ENCODE results near the gene TIGD1. TPM values are rescaled to one million over a fixed set of nuclear protein-coding genes. Genes with fewer than 3 reads are reported as not detected.

Gene TIGD1
- total and polyA plus RNA-seq, 9 donors, result 4.3 to 9.7 (median 7.4) TPM

DNA sequence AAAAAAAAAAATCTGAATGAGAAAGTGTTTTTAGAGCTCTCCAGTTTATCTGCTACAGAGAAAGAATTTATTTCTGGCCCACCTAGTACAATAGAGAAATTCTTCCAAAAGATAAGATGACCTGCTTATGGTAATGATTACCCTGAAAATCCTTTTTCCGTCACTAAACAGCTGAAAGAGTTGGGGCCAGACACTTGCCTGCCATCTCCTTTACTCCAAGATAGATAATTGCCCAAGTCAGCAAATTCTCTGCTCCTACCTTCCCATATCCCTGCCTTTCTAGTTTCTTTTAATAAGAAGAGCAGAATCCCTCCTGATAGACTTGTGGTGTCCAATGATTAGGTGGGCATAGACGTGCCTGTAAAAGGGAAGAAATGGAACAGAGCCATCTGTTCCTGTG is 28.3 kb upstream of the TIGD1 start:
- H3K27ac ChIP-seq, result no peak overlapping the region
- H3K4me1 ChIP-seq (ENCODE audit: insufficient read depth), result no peaks in the 10 kb centered on the region
- no peaks in the 10 kb centered on the region for H3K36me3 ChIP-seq
- DNase-seq, result no peak
- intact Hi-C loops (cut with DNase I), result no loop called here
- H3K4me3 ChIP-seq, result no peak overlapping the region
- H3K9me3 ChIP-seq, result no peaks in the 10 kb centered on the region
- TF ChIP-seq POLR2A (IDR thresholded peaks at IDR 0.05) (no peak), EP300 (IDR thresholded peaks at IDR 0.05) (no peak)
- TF ChIP-seq, protein P1, sequence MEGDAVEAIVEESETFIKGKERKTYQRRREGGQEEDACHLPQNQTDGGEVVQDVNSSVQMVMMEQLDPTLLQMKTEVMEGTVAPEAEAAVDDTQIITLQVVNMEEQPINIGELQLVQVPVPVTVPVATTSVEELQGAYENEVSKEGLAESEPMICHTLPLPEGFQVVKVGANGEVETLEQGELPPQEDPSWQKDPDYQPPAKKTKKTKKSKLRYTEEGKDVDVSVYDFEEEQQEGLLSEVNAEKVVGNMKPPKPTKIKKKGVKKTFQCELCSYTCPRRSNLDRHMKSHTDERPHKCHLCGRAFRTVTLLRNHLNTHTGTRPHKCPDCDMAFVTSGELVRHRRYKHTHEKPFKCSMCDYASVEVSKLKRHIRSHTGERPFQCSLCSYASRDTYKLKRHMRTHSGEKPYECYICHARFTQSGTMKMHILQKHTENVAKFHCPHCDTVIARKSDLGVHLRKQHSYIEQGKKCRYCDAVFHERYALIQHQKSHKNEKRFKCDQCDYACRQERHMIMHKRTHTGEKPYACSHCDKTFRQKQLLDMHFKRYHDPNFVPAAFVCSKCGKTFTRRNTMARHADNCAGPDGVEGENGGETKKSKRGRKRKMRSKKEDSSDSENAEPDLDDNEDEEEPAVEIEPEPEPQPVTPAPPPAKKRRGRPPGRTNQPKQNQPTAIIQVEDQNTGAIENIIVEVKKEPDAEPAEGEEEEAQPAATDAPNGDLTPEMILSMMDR (IDR thresholded peaks at IDR 0.05), result no peak
- WGBS, 3 donors, result 89% methylated on average over 2 of the region's 2 CpGs
- H3K27me3 ChIP-seq, result no peaks in the 10 kb centered on the region

DNA sequence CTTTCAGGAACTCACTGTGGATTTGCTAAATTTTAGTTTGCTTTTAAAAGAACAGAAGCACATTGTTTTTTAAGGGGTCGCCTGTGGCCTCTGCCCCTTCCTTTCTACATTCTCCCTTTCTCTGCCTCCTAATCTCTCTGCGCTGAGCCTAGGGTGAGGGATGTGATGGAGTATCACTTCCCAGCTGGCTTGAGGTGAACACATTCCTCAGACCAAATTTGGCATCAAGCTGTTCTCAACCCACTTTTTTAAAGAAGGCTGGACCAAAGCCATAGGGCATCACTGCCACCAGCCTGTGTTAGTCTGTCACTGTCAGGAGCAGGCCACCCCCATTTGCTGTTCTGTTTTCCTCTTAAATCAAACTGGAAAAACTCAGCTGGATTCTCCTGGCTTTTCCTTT is 27.5 kb upstream of the TIGD1 start:
- TF ChIP-seq POLR2A (IDR thresholded peaks at IDR 0.05) (no peak), EP300 (IDR thresholded peaks at IDR 0.05) (no peak)
- TF ChIP-seq, protein P1 (IDR thresholded peaks at IDR 0.05), result no peak
- H3K36me3 ChIP-seq, result no peaks in the 10 kb centered on the region
- no peaks in the 10 kb centered on the region for H3K4me1 ChIP-seq (ENCODE audit: insufficient read depth)
- intact Hi-C loops (cut with DNase I), result no loop called here
- no peak overlapping the region for H3K4me3 ChIP-seq
- 93 to 95% (median 95%) methylated on average over 2 of the region's 2 CpGs for WGBS, 3 donors
- no peaks in the 10 kb centered on the region for H3K9me3 ChIP-seq
- no peak for DNase-seq
- H3K27me3 ChIP-seq, result no peaks in the 10 kb centered on the region
- no peak overlapping the region for H3K27ac ChIP-seq

DNA sequence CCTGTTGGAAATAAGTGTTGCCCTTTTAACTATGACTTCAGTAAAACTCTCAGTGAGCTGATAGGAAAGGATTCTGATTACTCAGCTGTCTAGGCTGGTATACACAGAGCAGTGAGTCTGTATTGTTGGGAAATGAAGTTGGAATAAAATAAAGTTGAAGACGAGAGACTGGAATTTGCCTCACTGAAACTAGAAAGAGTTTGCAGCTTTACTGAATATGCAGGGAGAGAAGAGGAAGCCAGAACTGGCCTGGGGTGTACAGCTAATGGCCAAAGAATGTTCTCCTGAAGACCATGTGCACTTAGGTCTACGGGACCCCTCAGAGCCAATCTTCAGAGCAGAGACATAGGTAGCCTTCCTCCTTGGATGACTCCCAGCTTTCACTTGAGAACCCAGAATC is 26.6 kb upstream of the TIGD1 start:
- 65 to 89% (median 83%) methylated on average over 2 of the region's 2 CpGs for WGBS, 3 donors
- Histone ChIP-seq H3K27ac (no peak overlapping the region), H3K4me1 (ENCODE audit: insufficient read depth) (no peaks in the 10 kb centered on the region), H3K27me3 (no peaks in the 10 kb centered on the region), H3K36me3 (no peaks in the 10 kb centered on the region), H3K9me3 (no peaks in the 10 kb centered on the region), H3K4me3 (no peak overlapping the region)
- no peak for DNase-seq
- no peak for TF ChIP-seq EP300 (IDR thresholded peaks at IDR 0.05)
- no peak for TF ChIP-seq POLR2A (IDR thresholded peaks at IDR 0.05)
- TF ChIP-seq, protein P1 (IDR thresholded peaks at IDR 0.05), result no peak
- intact Hi-C loops (cut with DNase I), result no loop called here

DNA sequence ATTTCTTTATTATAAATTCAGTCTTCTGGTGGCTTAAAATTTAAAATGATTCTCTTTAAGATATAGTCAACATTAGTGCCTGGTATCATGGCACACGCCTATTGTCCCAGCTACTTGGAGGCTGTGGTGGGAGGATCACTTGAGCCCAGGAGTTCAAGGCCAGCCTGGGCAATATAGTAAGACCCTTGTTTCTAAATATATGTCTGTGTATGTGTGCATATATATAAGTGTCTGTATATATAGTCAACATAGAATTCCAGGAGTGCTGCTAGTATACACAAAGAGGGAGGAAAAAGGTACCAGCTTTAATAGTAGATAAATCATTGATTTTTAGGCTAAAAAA is 25.0 kb upstream of the TIGD1 start:
- intact Hi-C loops (cut with DNase I), result no loop called here
- H3K9me3 ChIP-seq, result no peaks in the 10 kb centered on the region
- TF ChIP-seq EP300 (IDR thresholded peaks at IDR 0.05), result no peak
- no peak overlapping the region for H3K4me3 ChIP-seq
- 88 to 97% (median 95%) methylated on average over 1 of the region's 1 CpG for WGBS, 3 donors
- no peaks in the 10 kb centered on the region for H3K4me1 ChIP-seq (ENCODE audit: insufficient read depth)
- H3K27me3 ChIP-seq, result no peaks in the 10 kb centered on the region
- DNase-seq, result no peak
- H3K36me3 ChIP-seq, result no peaks in the 10 kb centered on the region
- H3K27ac ChIP-seq, result no peak overlapping the region

DNA sequence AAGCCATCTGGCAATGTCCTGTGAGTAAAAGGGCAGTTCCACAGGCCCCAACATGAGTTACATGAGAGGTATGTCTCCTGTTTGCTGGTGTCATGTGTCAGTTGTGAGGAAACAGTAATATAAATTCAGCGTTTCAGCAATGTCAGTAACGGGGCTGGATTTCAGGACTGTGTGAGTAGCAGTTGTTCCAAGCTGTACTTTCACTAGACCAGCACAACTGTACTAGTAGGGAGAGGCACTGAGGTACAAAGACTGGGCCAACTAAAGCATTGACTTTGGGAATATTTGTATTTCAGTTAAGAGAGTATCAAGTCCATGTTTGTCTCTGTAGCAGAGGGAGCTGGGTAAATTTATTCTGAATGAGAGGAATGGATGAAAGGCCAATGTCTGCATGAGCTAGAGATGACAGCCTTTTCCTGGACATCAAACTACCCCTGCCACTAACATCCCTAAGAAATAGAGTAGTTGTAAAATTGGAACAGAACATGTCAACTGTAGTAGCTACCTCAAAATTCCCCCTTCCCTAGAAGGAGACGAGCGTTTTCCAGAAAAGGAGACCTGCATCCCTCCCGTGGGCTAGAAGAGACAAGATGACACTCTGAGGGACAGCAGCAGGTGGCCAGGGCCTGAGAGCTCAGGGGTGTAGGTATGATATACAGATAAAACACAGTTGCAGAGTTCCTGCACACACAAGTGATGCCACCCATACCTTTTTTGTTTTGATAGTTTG is 24.5 kb upstream of the TIGD1 start:
- Histone ChIP-seq H3K4me1 (ENCODE audit: insufficient read depth) (no peaks in the 10 kb centered on the region), H3K27ac (no peak overlapping the region), H3K9me3 (no peaks in the 10 kb centered on the region), H3K4me3 (no peak overlapping the region), H3K36me3 (no peaks in the 10 kb centered on the region), H3K27me3 (no peaks in the 10 kb centered on the region)
- no peak for DNase-seq
- 89 to 93% (median 90%) methylated on average over 5 of the region's 5 CpGs for WGBS, 3 donors
- intact Hi-C loops (cut with DNase I), result no loop called here
- TF ChIP-seq, protein P1 (IDR thresholded peaks at IDR 0.05), result no peak
- TF ChIP-seq POLR2A (IDR thresholded peaks at IDR 0.05) (no peak), EP300 (IDR thresholded peaks at IDR 0.05) (no peak)

Data from ovary (tissue), 9 donors.